Measurements from ENCODE around the gene ALG8.
A peak's percentile ranks its signal among the peaks of the same experiment; 100 is the strongest.

Gene ALG8

DNA sequence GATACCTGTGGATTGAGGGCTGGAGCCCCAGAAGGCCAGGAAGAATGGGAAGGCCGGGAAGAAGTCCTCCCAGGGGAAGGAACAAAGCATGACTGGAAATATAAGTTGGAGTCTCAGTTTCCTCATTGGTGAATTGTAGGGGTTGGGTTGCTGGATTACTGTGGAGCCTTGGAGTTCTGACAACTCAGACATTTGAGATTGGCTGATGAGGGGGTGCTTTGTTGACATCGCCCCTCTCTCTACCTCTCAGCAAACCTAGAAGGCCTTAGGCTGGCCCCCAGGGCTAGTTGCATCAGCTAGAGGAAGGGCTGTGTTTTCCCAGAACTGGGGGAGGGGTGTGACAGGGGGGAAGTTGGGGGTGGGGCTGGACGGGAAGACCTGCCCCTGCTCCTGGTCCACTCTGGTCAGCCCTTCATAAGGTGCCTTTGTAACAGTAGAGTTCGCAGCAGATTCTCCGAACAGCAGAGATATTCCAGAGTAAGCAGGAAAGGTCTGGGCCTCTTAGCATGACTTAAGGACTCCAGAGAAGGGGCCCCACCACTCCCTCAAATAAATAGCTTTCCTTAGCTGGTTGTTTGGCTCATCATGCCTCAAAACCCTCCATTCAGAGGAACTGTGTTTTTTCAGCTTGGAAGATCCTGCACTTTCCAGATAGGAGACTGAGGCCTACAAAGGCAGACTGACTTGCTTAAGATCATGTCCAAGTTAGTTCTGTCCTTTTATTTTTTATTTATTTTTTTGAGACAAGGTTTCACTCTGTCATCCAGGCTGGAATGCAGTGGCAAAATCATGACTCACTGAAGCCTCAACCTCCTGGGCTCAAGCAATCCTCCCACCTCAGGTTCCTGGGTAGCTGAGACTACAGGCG lies 88.2 kb downstream of the ALG8 start:
- no peaks in the 10 kb centered on the region for H3K36me3 ChIP-seq (ENCODE audit: insufficient read depth, low read length)
- TF ChIP-seq FOXP2 (optimal IDR thresholded peaks at IDR 0.05; ENCODE audit: control extremely low read depth, extremely low read length, insufficient read depth), result no peak
- no peak for TF ChIP-seq EZH2 (IDR thresholded peaks at IDR 0.05)
- peak overlapping the region; percentile 6 for H3K9ac ChIP-seq (ENCODE audit: insufficient read length)
- H3K4me3 ChIP-seq, result no peak overlapping the region
- no peak for DNase-seq (ENCODE audit: low read depth, low spot score)
- no peaks in the 10 kb centered on the region for H3K9me3 ChIP-seq (ENCODE audit: low read depth, low read length)
- H3K27ac ChIP-seq, result peak overlapping the region; percentile 57

Data from SK-N-MC (cell line).